Parathyroid adenoma (tissue), 2 donors: ENCODE results near the gene RGS3.

Source experiments
- H2AFZ ChIP-seq: fragments of 300-600 bp; sonication (generic); one replicate; pipeline ENCODE4 v1.7.0; 2017; ENCODE audit warnings: antibody characterized with exemption, mild to moderate bottlenecking
- H3K27ac ChIP-seq: fragments of 300-600 bp; sonication (generic); one replicate; pipeline ENCODE4 v1.7.0; 2017
- H3K27me3 ChIP-seq: fragments of 300-600 bp; sonication (generic); one replicate; pipeline ENCODE4 v1.7.0; 2017; ENCODE audit warnings: low read length; ENCODE audit not compliant: control insufficient read depth, insufficient read depth
- H3K36me3 ChIP-seq: fragments of 300-600 bp; sonication (generic); one replicate; pipeline ENCODE4 v1.7.0; 2017; ENCODE audit warnings: low read length; ENCODE audit not compliant: control insufficient read depth, insufficient read depth
- H3K4me1 ChIP-seq: fragments of 300-600 bp; sonication (generic); one replicate; pipeline ENCODE4 v1.7.0; 2017; ENCODE audit warnings: control low read depth
- H3K4me2 ChIP-seq: fragments of 300-600 bp; sonication (generic); one replicate; pipeline ENCODE4 v1.7.0; 2017; ENCODE audit warnings: low read length
- H3K4me3 ChIP-seq: fragments of 300-600 bp; sonication (generic); one replicate; pipeline ENCODE4 v1.7.0; 2017; ENCODE audit warnings: low read depth, low read length
- H3K79me2 ChIP-seq: fragments of 300-600 bp; sonication (generic); one replicate; pipeline ENCODE4 v1.7.0; 2017; ENCODE audit warnings: control low read depth
- H3K9ac ChIP-seq: fragments of 300-600 bp; sonication (generic); one replicate; pipeline ENCODE4 v1.7.0; 2017; ENCODE audit warnings: mild to moderate bottlenecking
- H3K9me3 ChIP-seq: fragments of 300-600 bp; sonication (generic); one replicate; pipeline ENCODE4 v1.7.0; 2017; ENCODE audit warnings: low read length; ENCODE audit not compliant: control insufficient read depth
- TF ChIP-seq, protein P1 (sequence below): fragments of 300-600 bp; sonication (generic); IDR thresholded peaks from one replicate; pipeline ENCODE4 v1.7.0; 2017; ENCODE audit warnings: antibody characterized with exemption, mild to moderate bottlenecking
- donor health status: primary hyperparathyroidism.

RGS3 gene

DNA sequence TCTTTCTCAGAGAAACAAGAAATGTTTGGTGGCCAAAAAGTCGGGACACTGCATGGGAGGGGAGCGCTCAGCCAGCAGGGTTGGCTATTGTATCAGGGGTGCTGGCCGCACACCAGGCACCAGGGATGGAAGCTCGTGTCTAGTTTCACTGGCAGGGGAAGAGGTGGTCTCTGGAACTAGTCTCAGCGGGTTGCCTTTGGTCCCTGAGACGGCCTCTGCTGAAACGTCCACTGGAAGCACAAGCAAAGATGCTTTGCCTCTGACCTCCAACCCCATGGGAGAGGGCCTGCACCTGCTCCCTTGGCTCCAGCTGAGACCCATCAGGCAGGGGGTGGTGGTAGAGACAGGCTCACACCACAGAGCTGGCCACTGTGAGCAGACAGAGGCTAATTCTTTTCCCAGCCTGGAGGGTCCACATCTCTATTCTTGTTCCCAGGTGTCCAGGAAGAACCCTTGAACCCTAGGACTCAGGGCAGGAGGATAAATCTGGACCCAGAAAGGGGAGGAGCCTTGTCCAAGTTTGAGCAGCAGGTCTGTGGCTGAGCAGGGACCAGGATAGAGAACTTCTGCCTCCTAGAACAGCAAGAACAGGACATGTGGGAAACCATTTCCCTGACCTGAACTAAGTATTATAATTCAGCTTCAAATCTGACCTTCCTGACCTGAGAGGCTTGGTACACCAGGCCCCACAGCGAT, 102.6 kb downstream of the RGS3 start:
- no peaks in the 10 kb centered on the region for H3K9me3 ChIP-seq
- no peak overlapping the region for H3K4me3 ChIP-seq
- H3K27me3 ChIP-seq, result no peaks in the 10 kb centered on the region
- no peaks in the 10 kb centered on the region for H3K4me1 ChIP-seq
- H3K79me2 ChIP-seq, result no peaks in the 10 kb centered on the region
- no peak overlapping the region for H3K9ac ChIP-seq
- peak overlapping the region; percentile 82 for H2AFZ ChIP-seq
- H3K27ac ChIP-seq, result no peak overlapping the region
- no peaks in the 10 kb centered on the region for H3K36me3 ChIP-seq
- TF ChIP-seq, protein P1, sequence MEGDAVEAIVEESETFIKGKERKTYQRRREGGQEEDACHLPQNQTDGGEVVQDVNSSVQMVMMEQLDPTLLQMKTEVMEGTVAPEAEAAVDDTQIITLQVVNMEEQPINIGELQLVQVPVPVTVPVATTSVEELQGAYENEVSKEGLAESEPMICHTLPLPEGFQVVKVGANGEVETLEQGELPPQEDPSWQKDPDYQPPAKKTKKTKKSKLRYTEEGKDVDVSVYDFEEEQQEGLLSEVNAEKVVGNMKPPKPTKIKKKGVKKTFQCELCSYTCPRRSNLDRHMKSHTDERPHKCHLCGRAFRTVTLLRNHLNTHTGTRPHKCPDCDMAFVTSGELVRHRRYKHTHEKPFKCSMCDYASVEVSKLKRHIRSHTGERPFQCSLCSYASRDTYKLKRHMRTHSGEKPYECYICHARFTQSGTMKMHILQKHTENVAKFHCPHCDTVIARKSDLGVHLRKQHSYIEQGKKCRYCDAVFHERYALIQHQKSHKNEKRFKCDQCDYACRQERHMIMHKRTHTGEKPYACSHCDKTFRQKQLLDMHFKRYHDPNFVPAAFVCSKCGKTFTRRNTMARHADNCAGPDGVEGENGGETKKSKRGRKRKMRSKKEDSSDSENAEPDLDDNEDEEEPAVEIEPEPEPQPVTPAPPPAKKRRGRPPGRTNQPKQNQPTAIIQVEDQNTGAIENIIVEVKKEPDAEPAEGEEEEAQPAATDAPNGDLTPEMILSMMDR, result no peak
- H3K4me2 ChIP-seq, result peak overlapping the region; percentile 57

DNA sequence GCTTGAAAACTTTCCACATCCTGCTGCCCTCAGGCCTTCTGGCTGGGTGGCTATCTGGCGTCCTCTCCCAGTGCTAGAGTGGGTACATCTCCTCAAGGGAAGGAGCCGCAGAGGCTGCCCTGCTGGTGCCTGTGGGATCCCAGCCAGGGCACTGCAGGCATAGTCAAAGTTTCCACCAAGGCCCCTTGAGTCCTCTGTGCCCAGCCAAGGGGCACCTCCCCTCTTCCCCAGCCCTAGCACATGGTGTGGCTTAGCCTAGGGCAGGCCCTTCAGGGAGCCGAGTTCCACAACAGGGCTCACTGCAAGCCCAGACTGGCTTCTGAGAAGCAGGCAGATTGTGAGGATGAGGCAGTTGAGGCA, 103.2 kb downstream of the RGS3 start:
- no peak overlapping the region for H3K9ac ChIP-seq
- H3K27ac ChIP-seq, result no peak overlapping the region
- H3K79me2 ChIP-seq, result no peaks in the 10 kb centered on the region
- no peak overlapping the region for H3K4me3 ChIP-seq
- no peaks in the 10 kb centered on the region for H3K9me3 ChIP-seq
- no peaks in the 10 kb centered on the region for H3K27me3 ChIP-seq
- H3K4me1 ChIP-seq, result no peaks in the 10 kb centered on the region
- H3K4me2 ChIP-seq, result no peak overlapping the region
- H2AFZ ChIP-seq, result no peak overlapping the region
- H3K36me3 ChIP-seq, result no peaks in the 10 kb centered on the region
- TF ChIP-seq, protein P1, result no peak

DNA sequence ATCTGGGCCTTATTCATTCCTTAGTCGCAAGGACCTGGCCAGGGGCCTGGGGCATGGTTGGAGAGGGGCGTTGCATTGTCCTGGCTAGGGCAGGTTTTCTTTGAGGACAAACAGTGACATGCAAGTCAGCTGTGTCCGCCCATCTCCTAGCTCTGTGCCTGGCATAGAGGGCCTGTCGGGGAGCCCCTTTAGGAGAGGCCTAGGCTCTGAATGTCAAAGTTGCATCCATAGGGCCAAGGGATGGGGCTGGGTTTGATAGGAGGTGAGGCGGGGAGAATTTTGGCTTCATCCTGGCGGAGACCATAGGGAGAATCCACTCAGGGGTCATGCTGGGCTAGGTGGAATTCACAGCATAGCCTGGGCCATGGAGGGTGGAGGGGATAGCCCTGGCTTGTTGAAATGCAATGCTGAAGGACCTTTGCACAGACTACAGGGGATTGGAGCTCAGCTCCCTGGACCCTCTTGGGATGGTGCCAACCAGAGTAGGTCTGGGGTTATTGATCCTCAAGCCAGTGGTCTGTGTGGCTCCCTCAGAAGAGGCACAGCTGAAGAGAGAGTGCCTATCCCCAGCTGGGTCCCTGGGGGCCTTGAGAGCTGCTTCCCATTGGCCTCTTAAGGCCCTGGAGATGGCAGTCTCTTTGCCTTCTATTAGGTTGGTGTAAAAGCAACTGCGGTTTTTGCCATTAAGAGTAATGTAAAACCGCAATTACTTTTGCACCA, 104.0 kb downstream of the RGS3 start:
- Histone ChIP-seq H3K4me1 (no peaks in the 10 kb centered on the region), H3K36me3 (no peaks in the 10 kb centered on the region), H3K79me2 (no peaks in the 10 kb centered on the region), H3K9ac (no peak overlapping the region), H3K9me3 (no peaks in the 10 kb centered on the region), H3K4me3 (no peak overlapping the region), H3K27me3 (no peaks in the 10 kb centered on the region), H3K27ac (no peak overlapping the region), H2AFZ (no peak overlapping the region), H3K4me2 (no peak overlapping the region)
- TF ChIP-seq, protein P1, result no peak

DNA sequence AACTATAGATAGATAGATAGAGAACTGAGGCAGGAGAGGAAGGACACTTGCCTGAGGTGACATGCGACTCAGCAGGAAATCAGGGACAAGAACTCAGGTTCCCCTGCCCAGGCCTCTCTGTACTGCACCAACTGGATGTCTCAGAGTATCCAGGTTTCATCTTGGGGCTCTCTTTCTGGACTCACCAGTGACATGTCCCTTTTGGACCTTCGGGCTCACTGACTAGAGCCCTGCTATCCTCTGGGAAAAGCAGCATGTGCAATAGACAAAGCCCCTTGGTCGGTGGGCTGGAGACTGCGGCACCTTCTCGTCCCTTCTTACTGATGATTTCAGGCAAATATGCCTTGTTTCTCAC, 104.5 kb downstream of the RGS3 start:
- TF ChIP-seq, protein P1, result no peak
- Histone ChIP-seq H3K9me3 (no peaks in the 10 kb centered on the region), H2AFZ (no peak overlapping the region), H3K9ac (no peak overlapping the region), H3K79me2 (no peaks in the 10 kb centered on the region), H3K4me2 (no peak overlapping the region), H3K27me3 (no peaks in the 10 kb centered on the region), H3K4me1 (no peaks in the 10 kb centered on the region), H3K36me3 (no peaks in the 10 kb centered on the region), H3K27ac (no peak overlapping the region), H3K4me3 (no peak overlapping the region)
